K562 (cell line): Measurements from ENCODE around the gene GAD1. TPM values are rescaled to one million over a fixed set of nuclear protein-coding genes. Genes with fewer than 3 reads are reported as not detected.

ENCODE experiments used
- CBFA2T3 ChIP-seq: fragments of 450-650 bp; IDR thresholded peaks from 2 replicates; pipeline ENCODE4 v1.6.1; 2017
- E2F5 ChIP-seq: sonication (generic); formaldehyde crosslinking; IDR thresholded peaks from 2 replicates; pipeline ENCODE4 v1.8.0; 2022; ENCODE audit warnings: mild to moderate bottlenecking, missing genetic modification reagents
- ESRRA ChIP-seq: fragments of 450-650 bp; IDR thresholded peaks from 2 replicates; pipeline ENCODE4 v1.6.1; 2014; ENCODE audit warnings: low read depth, mild to moderate bottlenecking, moderate library complexity, borderline replicate concordance
- FOS ChIP-seq: IDR thresholded peaks from 3 replicates; pipeline ENCODE4 v1.6.1; 2011; ENCODE audit not compliant: insufficient read length; ENCODE audit errors: extremely low read depth
- FOXM1 ChIP-seq, 2 experiments: fragments of 450-650 bp in 1 of 2; sonication (generic) in 1 of 2; formaldehyde crosslinking in 1 of 2; IDR thresholded peaks; 2 replicates each; pipeline versions ENCODE4 v1.6.1 to v1.9.0; 2017 to 2022; ENCODE audit warnings: low read depth in 2 of 2, mild to moderate bottlenecking in 2 of 2, missing genetic modification reagents in 1 of 2, moderate library complexity in 1 of 2
- IFI16 ChIP-seq: fragments of 250-450 bp; sonication (Bioruptor Pico); IDR thresholded peaks from 2 replicates; pipeline ENCODE4 v2.1.2; 2022; ENCODE audit warnings: mild to moderate bottlenecking, inconsistent platforms
- JUND ChIP-seq, 2 experiments: IDR thresholded peaks; 2 replicates in 1 of 2; 3 replicates in 1 of 2; pipeline ENCODE4 v1.6.1; 2011; ENCODE audit warnings: borderline replicate concordance in 2 of 2, low read depth in 2 of 2, low read length in 2 of 2, improper control_type of control experiment in 1 of 2, missing biosample characterization in 1 of 2, missing genetic modification characterization in 1 of 2, missing genetic modification reagents in 1 of 2
- KAT7 ChIP-seq: sonication (generic); formaldehyde crosslinking; IDR thresholded peaks from 2 replicates; pipeline ENCODE4 v1.8.0; 2022; ENCODE audit warnings: missing genetic modification reagents, mild to moderate bottlenecking, borderline replicate concordance
- MAFK ChIP-seq: IDR thresholded peaks from 2 replicates; pipeline ENCODE4 v1.6.1; 2011; ENCODE audit warnings: low read length, improper control_type of control experiment
- MCM7 ChIP-seq, 2 experiments: fragments of 450-650 bp; IDR thresholded peaks; 2 replicates each; pipeline ENCODE4 v1.6.1; 2016 to 2018
- MYC ChIP-seq, 2 experiments: fragments of 250-450 bp in 1 of 2; sonication (Bioruptor Pico) in 1 of 2; IDR thresholded peaks; 2 replicates each; pipeline versions ENCODE4 v1.5.1 to v1.6.1; 2012 to 2021; ENCODE audit warnings: low read depth in 2 of 2, borderline replicate concordance in 1 of 2, improper control_type of control experiment in 1 of 2, low read length in 1 of 2, mild to moderate bottlenecking in 1 of 2, moderate library complexity in 1 of 2
- NCOR1 ChIP-seq: fragments of 450-650 bp; IDR thresholded peaks from 2 replicates; pipeline ENCODE4 v1.6.1; 2016; ENCODE audit warnings: mild to moderate bottlenecking, moderate library complexity
- NFXL1 ChIP-seq: fragments of 450-650 bp; formaldehyde crosslinking; IDR thresholded peaks from 2 replicates; pipeline ENCODE4 v1.4.0; 2021; ENCODE audit warnings: mild to moderate bottlenecking
- NKRF ChIP-seq: fragments of 450-650 bp; IDR thresholded peaks from 2 replicates; pipeline ENCODE4 v1.6.1; 2016; ENCODE audit warnings: borderline replicate concordance
- NR2C1 ChIP-seq, 2 experiments: fragments of 450-650 bp; IDR thresholded peaks; 2 replicates each; pipeline ENCODE4 v1.6.1; 2017; ENCODE audit warnings: mild to moderate bottlenecking in 2 of 2, antibody characterized with exemption in 1 of 2, inconsistent platforms in 1 of 2, missing compliant biosample characterization in 1 of 2, missing genetic modification characterization in 1 of 2
- NRF1 ChIP-seq, 2 experiments: fragments of 450-650 bp; IDR thresholded peaks in 1 of 2; conservative IDR thresholded peaks in 1 of 2; 2 replicates each; pipeline ENCODE4 v1.6.1; 2014; ENCODE audit warnings: mild to moderate bottlenecking in 2 of 2
- PHF20 ChIP-seq: fragments of 450-650 bp; IDR thresholded peaks from 2 replicates; pipeline ENCODE4 v1.6.1; 2018; ENCODE audit not compliant: partially characterized antibody
- PRPF4 ChIP-seq: fragments of 200-400 bp; formaldehyde crosslinking; IDR thresholded peaks from one replicate; pipeline ENCODE4 v1.6.1; 2017; ENCODE audit warnings: low read length, low read depth, mild to moderate bottlenecking; ENCODE audit not compliant: insufficient read depth, poor library complexity, severe bottlenecking
- RB1 ChIP-seq: fragments of 450-650 bp; IDR thresholded peaks from 2 replicates; pipeline ENCODE4 v1.6.1; 2017; ENCODE audit warnings: low read depth, mild to moderate bottlenecking
- SOX6 ChIP-seq: fragments of 450-650 bp; IDR thresholded peaks from 2 replicates; pipeline ENCODE4 v1.6.1; 2014; ENCODE audit warnings: mild to moderate bottlenecking
- SP1 ChIP-seq: sonication (generic); formaldehyde crosslinking; IDR thresholded peaks from 2 replicates; pipeline ENCODE4 v1.8.1; 2022; ENCODE audit warnings: mild to moderate bottlenecking, missing genetic modification reagents
- TBL1XR1 ChIP-seq, 2 experiments: IDR thresholded peaks; 2 replicates each; pipeline ENCODE4 v1.6.1; 2012; ENCODE audit warnings: improper control_type of control experiment in 2 of 2, low read length in 2 of 2, mild to moderate bottlenecking in 1 of 2
- THRAP3 ChIP-seq: fragments of 450-650 bp; IDR thresholded peaks from 2 replicates; pipeline ENCODE4 v1.6.1; 2016; ENCODE audit warnings: mild to moderate bottlenecking, inconsistent platforms, borderline replicate concordance
- ZNF644 ChIP-seq: fragments of 200-800 bp; sonication (Bioruptor generic); IDR thresholded peaks from 2 replicates; pipeline ENCODE4 v1.6.1; 2016; ENCODE audit warnings: low read depth, missing genetic modification characterization, missing compliant biosample characterization
- polyA plus RNA-seq, 8 experiments: library from polyadenylated mRNA; depleted of rRNA in 4 of 8; stranded (reverse) in 5 of 8; unstranded in 3 of 8; fragments of >200 nt; fragmentation: Nextera tagmentation in 2 of 8; fragmentation: Illumina TruSeq in 1 of 8; extraction: Ambion mirVana in 2 of 8; extraction: Trizol in 1 of 8; gene quantifications; 2 replicates each; pipeline versions ENCODE4 v1.2.1 to v1.2.3, GENCODE V29; 2011 to 2014; ENCODE audit warnings: inconsistent platforms in 1 of 8, missing spikeins in 1 of 8
- total RNA-seq, 7 experiments: library from RNA; depleted of rRNA in 6 of 7; stranded (reverse); fragments of >200 nt in 6 of 7; fragmentation: Illumina TruSeq in 2 of 7; extraction: Trizol in 2 of 7; gene quantifications; 2 replicates each; pipeline versions ENCODE4 v1.2.1 to v1.2.3, GENCODE V29; 2011 to 2021; ENCODE audit warnings: low replicate concordance in 1 of 7
- TF ChIP-seq, protein P1 (sequence below): fragments of 250-450 bp; sonication (Bioruptor Pico); IDR thresholded peaks from 2 replicates; pipeline ENCODE4 v1.6.1; 2021; ENCODE audit warnings: mild to moderate bottlenecking

GAD1 gene
- total and polyA plus RNA-seq, 9 of the 15 experiments (the other 6 are each of a cell fraction or from before 2014, with no cell fraction given): 2.7 to 29.1 (median 15.7) TPM

DNA sequence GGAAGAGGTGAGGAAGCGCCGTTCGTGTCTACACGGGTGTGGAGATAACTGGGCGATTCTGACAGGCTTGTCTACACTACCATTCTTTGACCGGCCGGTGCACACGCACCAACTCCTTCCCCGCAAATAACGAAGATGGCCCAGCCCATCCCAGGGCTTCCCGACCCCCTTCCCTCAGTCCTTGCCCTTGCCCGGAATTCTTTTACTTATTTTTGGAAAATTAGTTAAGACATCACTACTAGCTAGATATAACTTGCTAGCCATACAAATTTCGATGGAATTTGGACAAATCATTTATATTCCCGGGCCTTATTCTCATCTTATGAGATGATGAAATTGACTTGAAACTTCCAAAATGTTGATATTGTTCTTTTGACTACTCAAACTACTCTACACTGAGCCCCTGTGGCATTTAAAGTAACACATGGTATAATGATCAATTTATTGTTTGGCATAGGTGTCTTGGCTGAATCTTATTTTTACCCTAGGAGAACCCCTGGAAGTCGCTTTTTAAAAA lies 45.2 kb upstream of the GAD1 start (continued):
- TF ChIP-seq MYC (IDR thresholded peaks at IDR 0.05; ENCODE audit: low read depth, low read length) (peak; percentile 73; the same call in 1 of the 2 replicates), MYC (CRISPR knock-in tag; IDR thresholded peaks at IDR 0.05; ENCODE audit: borderline replicate concordance, low read depth) (no peak), TBL1XR1 (IDR thresholded peaks at IDR 0.05; ENCODE audit: low read length in 2 of 2) (no peak), FOS (no peak), NR2C1 (IDR thresholded peaks at IDR 0.05) (no peak), NR2C1 (tag; IDR thresholded peaks at IDR 0.05) (no peak), PHF20 (no peak), ESRRA (0 out of 2 replicates have a peak, but pooled peaks have one; percentile 6), PRPF4 (no peak), NKRF (peak; percentile 14), ZNF644 (tag) (peak; percentile 40; the same call in 1 of the 2 replicates), MCM7 (IDR thresholded peaks at IDR 0.05) (no peak), THRAP3 (no peak), CBFA2T3 (no peak), FOXM1 (IDR thresholded peaks at IDR 0.05; ENCODE audit: low read depth) (no peak), FOXM1 (CRISPR knock-in tag; IDR thresholded peaks at IDR 0.05; ENCODE audit: low read depth) (no peak), NCOR1 (no peak), NFXL1 (CRISPR knock-in tag) (no peak), SP1 (peak; percentile 9; the same call in 1 of the 2 replicates), E2F5 (CRISPR knock-in tag) (0 out of 2 replicates have a peak, but pooled peaks have one; percentile 64), NRF1 (conservative IDR thresholded peaks at IDR 0.05 in 1 of 2, IDR thresholded peaks at IDR 0.05 in 1 of 2) (peak in 1 of 2 experiments; percentile 79; a peak in 2 of 4 replicates), SOX6 (peak; percentile 49; the same call in 1 of the 2 replicates), RB1 (no peak), KAT7 (peak; percentile 36; the same call in 1 of the 2 replicates), JUND (IDR thresholded peaks at IDR 0.05; ENCODE audit: borderline replicate concordance, low read depth, low read length) (0 out of 2 replicates have a peak, but pooled peaks have one; percentile 29), JUND (tag; IDR thresholded peaks at IDR 0.05; ENCODE audit: borderline replicate concordance, low read depth, low read length) (peak; percentile 44; the same call in 1 of the 3 replicates), MAFK (0 out of 2 replicates have a peak, but pooled peaks have one; percentile 11), IFI16 (no peak)
- TF ChIP-seq, protein P1, sequence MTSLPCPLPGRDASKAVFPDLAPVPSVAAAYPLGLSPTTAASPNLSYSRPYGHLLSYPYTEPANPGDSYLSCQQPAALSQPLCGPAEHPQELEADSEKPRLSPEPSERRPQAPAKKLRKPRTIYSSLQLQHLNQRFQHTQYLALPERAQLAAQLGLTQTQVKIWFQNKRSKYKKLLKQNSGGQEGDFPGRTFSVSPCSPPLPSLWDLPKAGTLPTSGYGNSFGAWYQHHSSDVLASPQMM (CRISPR knock-in tag): no peak
